Measurements from ENCODE around the gene SPATA32. TPM values are rescaled to one million over a fixed set of nuclear protein-coding genes. Genes with fewer than 3 reads are reported as not detected.

SPATA32 gene
- total RNA-seq, 1 donor: not detected

DNA sequence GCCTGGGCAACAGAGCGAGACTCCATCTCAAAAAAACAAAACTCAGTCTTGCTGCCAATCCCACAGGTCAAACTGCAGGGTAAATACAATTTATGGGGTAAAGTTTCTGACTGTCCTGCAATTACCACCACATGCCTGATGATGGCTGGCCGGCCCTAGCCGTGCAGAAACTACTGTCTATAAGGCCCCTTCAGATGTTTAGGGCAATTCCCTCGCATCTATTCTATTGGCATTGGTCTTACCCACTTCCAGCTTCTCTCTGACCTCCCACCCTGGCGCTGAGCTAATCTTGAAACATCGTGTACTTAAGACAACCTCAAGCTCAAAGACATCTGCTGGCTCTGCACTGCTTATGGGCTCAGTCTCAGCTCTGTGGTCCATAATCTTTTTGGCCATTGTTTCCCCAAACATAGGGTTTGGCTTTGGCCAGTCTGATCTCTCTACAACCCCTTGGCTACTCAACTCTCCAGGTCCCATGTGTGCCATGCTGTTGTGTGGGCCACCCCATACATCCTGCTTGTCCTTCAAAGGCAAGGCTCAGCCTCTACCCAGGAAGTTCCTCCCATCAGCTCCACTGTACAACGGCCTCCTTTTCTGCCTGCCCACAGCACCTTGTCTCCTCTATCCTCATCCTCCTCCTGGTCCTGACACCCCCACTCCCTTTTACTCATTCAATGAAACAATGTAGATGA lies 38.3 kb upstream of the SPATA32 start:
- H3K4me3 ChIP-seq (ENCODE audit: low read depth, low read length): no peak overlapping the region
- no peak for DNase-seq (ENCODE audit: low read depth)
- TF ChIP-seq, protein P1, sequence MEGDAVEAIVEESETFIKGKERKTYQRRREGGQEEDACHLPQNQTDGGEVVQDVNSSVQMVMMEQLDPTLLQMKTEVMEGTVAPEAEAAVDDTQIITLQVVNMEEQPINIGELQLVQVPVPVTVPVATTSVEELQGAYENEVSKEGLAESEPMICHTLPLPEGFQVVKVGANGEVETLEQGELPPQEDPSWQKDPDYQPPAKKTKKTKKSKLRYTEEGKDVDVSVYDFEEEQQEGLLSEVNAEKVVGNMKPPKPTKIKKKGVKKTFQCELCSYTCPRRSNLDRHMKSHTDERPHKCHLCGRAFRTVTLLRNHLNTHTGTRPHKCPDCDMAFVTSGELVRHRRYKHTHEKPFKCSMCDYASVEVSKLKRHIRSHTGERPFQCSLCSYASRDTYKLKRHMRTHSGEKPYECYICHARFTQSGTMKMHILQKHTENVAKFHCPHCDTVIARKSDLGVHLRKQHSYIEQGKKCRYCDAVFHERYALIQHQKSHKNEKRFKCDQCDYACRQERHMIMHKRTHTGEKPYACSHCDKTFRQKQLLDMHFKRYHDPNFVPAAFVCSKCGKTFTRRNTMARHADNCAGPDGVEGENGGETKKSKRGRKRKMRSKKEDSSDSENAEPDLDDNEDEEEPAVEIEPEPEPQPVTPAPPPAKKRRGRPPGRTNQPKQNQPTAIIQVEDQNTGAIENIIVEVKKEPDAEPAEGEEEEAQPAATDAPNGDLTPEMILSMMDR (IDR thresholded peaks at IDR 0.05; ENCODE audit: insufficient read depth, low read length): peak; percentile 21

DNA sequence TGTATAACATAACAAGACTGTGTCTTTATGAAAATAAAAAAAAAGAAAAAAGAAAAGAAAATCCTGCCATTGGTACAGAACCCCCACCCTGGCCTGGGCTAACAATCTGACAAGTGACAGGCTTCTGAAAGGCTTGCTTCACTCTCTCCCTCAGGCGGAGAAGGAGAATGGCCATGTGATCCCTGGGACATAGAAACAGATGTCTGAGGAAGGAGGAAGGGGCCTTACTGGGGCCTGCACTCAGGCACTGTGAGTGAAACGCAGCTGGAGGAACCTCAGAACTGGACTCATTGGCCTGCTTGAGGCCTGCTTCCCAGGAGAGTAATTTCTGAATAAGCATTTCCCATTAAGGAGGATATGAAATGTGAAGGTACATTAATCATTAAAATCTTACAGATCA lies 37.5 kb upstream of the SPATA32 start:
- TF ChIP-seq, protein P1 (IDR thresholded peaks at IDR 0.05; ENCODE audit: insufficient read depth, low read length): no peak
- no peak overlapping the region for H3K4me3 ChIP-seq (ENCODE audit: low read depth, low read length)
- DNase-seq (ENCODE audit: low read depth): no peak

DNA sequence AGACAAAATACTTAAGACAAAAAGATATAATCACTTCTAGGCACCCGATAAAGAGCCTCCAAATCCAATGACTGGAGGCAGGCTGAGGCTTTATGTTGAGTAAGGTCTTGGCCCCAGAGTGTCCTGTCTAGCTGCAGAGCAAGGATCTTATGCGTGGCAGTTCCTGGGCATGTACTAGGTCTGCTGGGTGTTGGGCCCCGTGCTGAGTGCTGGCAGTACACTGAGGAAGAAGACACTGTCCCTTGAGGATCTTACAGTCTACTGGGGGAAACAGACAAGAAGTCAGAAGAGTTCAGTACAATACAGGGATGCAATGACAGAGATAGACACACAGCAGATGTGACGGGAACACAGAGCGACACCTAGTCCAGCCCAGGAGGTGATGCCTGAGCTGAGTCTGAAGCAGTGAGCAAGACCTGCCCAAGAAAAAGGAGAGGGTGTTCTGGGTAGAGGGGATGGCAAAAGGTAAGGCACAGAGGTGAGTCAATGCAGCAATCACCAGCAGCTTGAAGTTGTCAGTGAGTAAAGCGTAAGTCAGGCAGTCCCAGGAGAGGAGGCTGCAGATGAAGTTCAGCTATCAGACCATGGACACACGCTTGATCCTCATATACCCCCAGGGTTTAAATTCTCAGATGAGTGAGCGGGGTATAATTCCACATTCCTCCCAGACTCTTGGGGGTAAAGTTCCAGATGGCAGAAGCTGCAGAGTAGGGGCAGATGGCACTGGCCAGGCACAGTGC lies 36.8 kb upstream of the SPATA32 start:
- DNase-seq (ENCODE audit: low read depth): no peak
- no peak overlapping the region for H3K4me3 ChIP-seq (ENCODE audit: low read depth, low read length)
- TF ChIP-seq, protein P1 (IDR thresholded peaks at IDR 0.05; ENCODE audit: insufficient read depth, low read length): no peak

DNA sequence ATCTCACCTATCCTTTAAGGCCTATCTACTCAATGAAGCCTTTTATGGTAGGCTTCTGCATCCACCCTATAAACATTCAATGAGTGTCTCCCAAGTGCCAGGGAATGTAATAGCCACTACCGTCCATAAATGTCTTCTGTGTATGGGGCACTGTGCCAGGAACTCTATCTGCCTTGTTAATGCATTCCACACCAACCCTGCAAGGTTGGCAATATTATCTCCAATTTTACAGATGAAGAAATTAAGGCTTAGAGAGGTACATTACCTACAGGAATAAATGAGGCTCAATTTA lies 34.9 kb upstream of the SPATA32 start:
- no peak for DNase-seq (ENCODE audit: low read depth)
- TF ChIP-seq, protein P1 (IDR thresholded peaks at IDR 0.05; ENCODE audit: insufficient read depth, low read length): no peak
- H3K4me3 ChIP-seq (ENCODE audit: low read depth, low read length): no peak overlapping the region

DNA sequence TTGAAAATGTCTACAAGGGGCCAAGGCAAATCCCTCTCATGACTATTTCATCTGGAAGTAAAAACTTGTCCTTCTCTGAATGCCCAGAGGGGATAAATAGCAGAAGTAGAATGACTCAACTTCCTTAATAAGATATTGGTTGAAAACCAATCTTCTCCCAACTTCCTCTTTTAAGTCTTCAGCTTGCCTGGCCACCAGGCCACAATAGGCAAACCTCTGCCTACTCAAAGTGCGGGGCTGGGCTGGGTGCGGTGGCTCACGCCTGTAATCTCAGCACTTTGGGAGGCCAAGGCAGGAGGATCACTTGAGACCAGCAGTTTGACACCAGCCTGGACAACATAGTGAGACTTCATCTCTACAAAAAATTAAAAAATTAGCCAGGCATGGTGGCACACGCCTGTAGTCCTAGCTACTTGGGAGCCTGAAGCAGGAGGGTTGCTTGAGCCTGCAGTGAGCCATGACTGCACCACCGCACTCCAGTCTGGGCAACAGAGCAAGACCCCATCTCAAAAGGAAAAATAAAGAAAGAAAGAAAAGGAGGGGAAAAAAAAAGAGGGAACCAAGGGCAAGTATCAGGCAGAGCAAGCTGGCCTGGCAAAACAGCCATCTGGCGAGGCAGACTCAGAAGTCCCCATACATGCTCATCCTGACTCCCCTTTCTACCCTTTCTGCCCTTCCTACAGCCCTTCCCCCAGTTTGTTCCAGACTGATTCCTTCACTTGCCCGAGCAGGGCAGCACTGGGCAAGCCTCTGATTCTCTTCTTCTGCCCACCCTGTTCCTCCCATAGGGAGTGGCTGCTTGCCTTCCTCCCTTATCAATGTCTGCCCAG lies 34.3 kb upstream of the SPATA32 start:
- TF ChIP-seq, protein P1 (IDR thresholded peaks at IDR 0.05; ENCODE audit: insufficient read depth, low read length): no peak
- peak; percentile 74 for DNase-seq (ENCODE audit: low read depth)
- no peak overlapping the region for H3K4me3 ChIP-seq (ENCODE audit: low read depth, low read length)

DNA sequence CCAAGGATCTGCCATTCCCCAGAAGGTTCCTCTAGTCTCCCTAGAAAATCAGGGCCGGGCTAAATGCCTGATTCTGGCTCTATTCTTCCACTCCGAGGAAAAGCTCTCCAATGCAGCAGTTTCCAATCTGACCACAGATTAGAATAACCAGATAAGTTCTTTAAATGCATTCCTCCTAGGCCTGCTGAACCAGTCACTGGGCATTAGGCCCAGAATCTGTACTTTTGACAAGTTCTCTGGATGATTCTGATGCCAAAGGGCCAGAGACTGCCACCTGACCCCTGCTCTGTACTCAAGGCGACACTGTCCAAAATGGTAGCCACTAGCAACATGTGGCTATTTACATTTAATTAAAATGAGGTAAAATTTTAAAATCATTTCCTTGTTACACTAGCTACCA lies 32.6 kb upstream of the SPATA32 start:
- TF ChIP-seq, protein P1 (IDR thresholded peaks at IDR 0.05; ENCODE audit: insufficient read depth, low read length): no peak
- DNase-seq (ENCODE audit: low read depth): peak; percentile 97
- no peak overlapping the region for H3K4me3 ChIP-seq (ENCODE audit: low read depth, low read length)
